GM18498 (cell line): ENCODE results near the gene RAD51AP1.
"Not testable (repeated sequence)": the region's sequence is repeated elsewhere in the genome, so short reads cannot be mapped to it uniquely, and the experiment has no call there.

Source experiments
- ATAC-seq: cut with Tn5 transposase; IDR thresholded peaks from one replicate; pipeline ENCODE4 v1.9.1; 2021; ENCODE audit warnings: mild to moderate bottlenecking, moderate library complexity; ENCODE audit not compliant: unreplicated experiment

RAD51AP1 gene

GRCh38 chr12:4538207-4539160 lies at the start of gene RAD51AP1:
RAD51AP1 (plus strand) TSS chr12:4538890; CDS start chr12:4538940, 50 bp downstream.
- peak; percentile 89 for ATAC-seq

GRCh38 chr12:4489556-4489955 lies 49.1 kb upstream of the RAD51AP1 start:
- no peak for ATAC-seq

- ATAC-seq, result no peak
These were observed 47.7 kb upstream of the RAD51AP1 start for GRCh38 chr12:4490973-4491372.

- ATAC-seq, result peak; percentile 87
These were observed 42.4 kb upstream of the RAD51AP1 start for GRCh38 chr12:4496145-4496838.

GRCh38 chr12:4499186-4499585 lies 39.5 kb upstream of the RAD51AP1 start:
- no peak for ATAC-seq

GRCh38 chr12:4505376-4505986 lies 33.2 kb upstream of the RAD51AP1 start:
- no peak for ATAC-seq

- no peak for ATAC-seq
These were observed 32.3 kb upstream of the RAD51AP1 start for GRCh38 chr12:4506430-4506829.

- peak; percentile 82 for ATAC-seq
These were observed 31.8 kb upstream of the RAD51AP1 start for GRCh38 chr12:4506870-4507269.

- not testable (repeated sequence) for ATAC-seq
These were observed 30.2 kb upstream of the RAD51AP1 start for GRCh38 chr12:4508503-4508902.

GRCh38 chr12:4509269-4509668 lies 29.4 kb upstream of the RAD51AP1 start:
- not testable (repeated sequence) for ATAC-seq

- ATAC-seq, result no peak
These were observed 20.5 kb upstream of the RAD51AP1 start for GRCh38 chr12:4518106-4518728.

- not testable (repeated sequence) for ATAC-seq
These were observed 15.2 kb upstream of the RAD51AP1 start for GRCh38 chr12:4523443-4523842.

- ATAC-seq, result no peak
These were observed 11.7 kb upstream of the RAD51AP1 start for GRCh38 chr12:4526923-4527546.

GRCh38 chr12:4530160-4530559 lies 8.5 kb upstream of the RAD51AP1 start:
- ATAC-seq, result no peak

GRCh38 chr12:4530982-4531586 lies 7.6 kb upstream of the RAD51AP1 start:
- ATAC-seq, result no peak

- ATAC-seq, result peak; percentile 34
These were observed 3.6 kb upstream of the RAD51AP1 start for GRCh38 chr12:4535092-4535491.

- ATAC-seq, result no peak
These were observed 2.8 kb upstream of the RAD51AP1 start for GRCh38 chr12:4535871-4536270.

GRCh38 chr12:4539167-4539870 lies 629 bp downstream of the RAD51AP1 start:
- ATAC-seq, result no peak

GRCh38 chr12:4540170-4540569 lies 1.5 kb downstream of the RAD51AP1 start:
- no peak for ATAC-seq
